HEK293 (cell line): Measurements from ENCODE around the gene GPR101.

Source experiments
- CTCF ChIA-PET: fragments of 350-600 bp; formaldehyde crosslinking; extraction: SDS; loops from one replicate; lab custom pipeline; 2021; ENCODE audit warnings: antibody characterized with exemption; lab: Yijun Ruan, JAX
- POLR2A ChIA-PET: fragments of 300-600 bp; formaldehyde crosslinking; extraction: SDS; loops from one replicate; lab custom pipeline; 2020; ENCODE audit warnings: antibody characterized with exemption, inconsistent platforms; lab: Yijun Ruan, JAX
- H3K27ac ChIP-seq: fragments of 200-500 bp; sonication (Bioruptor generic); 2 replicates; pipeline ENCODE4 v1.5.1; 2014; ENCODE audit warnings: low read depth, low read length, control low read depth, inconsistent platforms; ENCODE audit errors: extremely low read depth
- H3K36me3 ChIP-seq, 2 experiments: fragments of 200-500 bp in 1 of 2; sonication (Bioruptor generic) in 1 of 2; 1 replicate in 1 of 2; 2 replicates in 1 of 2; pipeline ENCODE4 v1.5.1; 2014 to 2017; ENCODE audit warnings: inconsistent platforms in 2 of 2, low read length in 2 of 2; ENCODE audit not compliant: control insufficient read depth in 2 of 2, insufficient read depth in 1 of 2
- H3K4me1 ChIP-seq: fragments of 200-500 bp; sonication (Bioruptor generic); 2 replicates; pipeline ENCODE4 v1.5.1; 2014; ENCODE audit warnings: mild to moderate bottlenecking, low read length, inconsistent platforms; ENCODE audit not compliant: control insufficient read depth, insufficient read depth
- H3K4me3 ChIP-seq: 2 replicates; pipeline ENCODE4 v1.5.1; 2011; ENCODE audit warnings: low read depth, mild to moderate bottlenecking, control low read depth, low read length, moderate library complexity
- H3K9me3 ChIP-seq: fragments of 200-500 bp; sonication (Bioruptor generic); 2 replicates; pipeline ENCODE4 v1.5.1; 2014; ENCODE audit warnings: low read depth, low read length, inconsistent platforms; ENCODE audit not compliant: control insufficient read depth, insufficient read depth
- ATF2 ChIP-seq: fragments of 450-650 bp; formaldehyde crosslinking; IDR thresholded peaks from 2 replicates; pipeline ENCODE4 v1.5.1; 2016; ENCODE audit warnings: missing biosample characterization, missing genetic modification characterization, low read depth
- ELK4 ChIP-seq: IDR thresholded peaks from 2 replicates; pipeline ENCODE4 v1.6.1; 2011; ENCODE audit warnings: mild to moderate bottlenecking, low read depth, low read length, borderline replicate concordance
- GLIS1 ChIP-seq: fragments of 450-650 bp; formaldehyde crosslinking; IDR thresholded peaks from 2 replicates; pipeline ENCODE4 v1.5.1; 2016; ENCODE audit warnings: missing biosample characterization, missing genetic modification characterization
- HOXD13 ChIP-seq: sonication (generic); formaldehyde crosslinking; IDR thresholded peaks from 2 replicates; pipeline ENCODE4 v1.8.0; 2022; ENCODE audit warnings: missing genetic modification reagents, borderline replicate concordance
- MEIS1 ChIP-seq: sonication (generic); formaldehyde crosslinking; IDR thresholded peaks from 2 replicates; pipeline ENCODE4 v1.8.1; 2022; ENCODE audit warnings: missing genetic modification reagents, mild to moderate bottlenecking, borderline replicate concordance
- WT1 ChIP-seq: fragments of 450-650 bp; formaldehyde crosslinking; IDR thresholded peaks from 2 replicates; pipeline ENCODE4 v1.5.1; 2016; ENCODE audit warnings: missing biosample characterization, missing genetic modification characterization
- ZBTB17 ChIP-seq: fragments of 450-650 bp; formaldehyde crosslinking; IDR thresholded peaks from 2 replicates; pipeline ENCODE4 v1.5.1; 2016; ENCODE audit warnings: missing biosample characterization, missing genetic modification characterization
- ZBTB21 ChIP-seq: fragments of 450-650 bp; formaldehyde crosslinking; IDR thresholded peaks from 2 replicates; pipeline ENCODE4 v1.5.1; 2017; ENCODE audit warnings: missing biosample characterization, missing genetic modification characterization
- ZBTB8A ChIP-seq: fragments of 450-650 bp; formaldehyde crosslinking; IDR thresholded peaks from 2 replicates; pipeline ENCODE4 v1.5.1; 2016; ENCODE audit warnings: missing biosample characterization, missing genetic modification characterization
- ZFP37 ChIP-seq: fragments of 450-650 bp; formaldehyde crosslinking; IDR thresholded peaks from 2 replicates; pipeline ENCODE4 v1.5.1; 2016; ENCODE audit warnings: missing biosample characterization, missing genetic modification characterization
- ZNF148 ChIP-seq: fragments of 450-650 bp; formaldehyde crosslinking; IDR thresholded peaks from 2 replicates; pipeline ENCODE4 v1.5.0; 2017; ENCODE audit warnings: missing biosample characterization, missing genetic modification characterization, borderline replicate concordance
- ZNF16 ChIP-seq: fragments of 450-650 bp; formaldehyde crosslinking; IDR thresholded peaks from 2 replicates; pipeline ENCODE4 v1.5.1; 2016; ENCODE audit warnings: low read depth, missing biosample characterization, missing genetic modification characterization
- ZNF24 ChIP-seq: fragments of 450-650 bp; formaldehyde crosslinking; IDR thresholded peaks from 2 replicates; pipeline ENCODE4 v1.5.1; 2016; ENCODE audit warnings: missing biosample characterization, missing genetic modification characterization
- ZNF280C ChIP-seq: fragments of 450-650 bp; formaldehyde crosslinking; IDR thresholded peaks from 2 replicates; pipeline ENCODE4 v1.5.1; 2016; ENCODE audit warnings: missing biosample characterization, missing genetic modification characterization
- ZNF394 ChIP-seq: fragments of 450-650 bp; formaldehyde crosslinking; IDR thresholded peaks from 2 replicates; pipeline ENCODE4 v1.5.1; 2016; ENCODE audit warnings: missing biosample characterization, missing genetic modification characterization, mild to moderate bottlenecking, moderate library complexity, borderline replicate concordance
- ZNF548 ChIP-seq: fragments of 450-650 bp; formaldehyde crosslinking; IDR thresholded peaks from 2 replicates; pipeline ENCODE4 v1.5.1; 2016; ENCODE audit warnings: missing biosample characterization, missing genetic modification characterization
- ZNF561 ChIP-seq: fragments of 450-650 bp; IDR thresholded peaks from 2 replicates; pipeline ENCODE4 v1.5.1; 2018; ENCODE audit warnings: missing biosample characterization, missing genetic modification characterization, borderline replicate concordance
- ZXDB ChIP-seq: fragments of 450-650 bp; formaldehyde crosslinking; IDR thresholded peaks from 2 replicates; pipeline ENCODE4 v1.5.1; 2016; ENCODE audit warnings: missing biosample characterization, missing genetic modification characterization

Gene GPR101

GRCh38 chrX:137067147-137067546 lies 33.4 kb upstream of the GPR101 start:
- H3K4me1 ChIP-seq = no peaks in the 10 kb centered on the region
- CTCF ChIA-PET = no interaction called here
- no peaks in the 10 kb centered on the region for H3K9me3 ChIP-seq
- no peak overlapping the region for H3K27ac ChIP-seq
- no peaks in the 10 kb centered on the region for H3K36me3 ChIP-seq
- no peak overlapping the region for H3K4me3 ChIP-seq
- TF ChIP-seq HOXD13 (CRISPR knock-in tag) (no peak), WT1 (tag by site-specific recombination) (no peak), ZFP37 (tag by site-specific recombination) (no peak), ZNF394 (no peak), MEIS1 (CRISPR knock-in tag) (no peak), ZNF548 (no peak), ZNF148 (tag by site-specific recombination) (no peak), GLIS1 (tag by site-specific recombination) (no peak), ZBTB8A (tag by site-specific recombination) (no peak)
- TF ChIP-seq, all 188 proteins: peak for 0
- POLR2A ChIA-PET = no interaction called here

GRCh38 chrX:137062915-137063617 lies 29.3 kb upstream of the GPR101 start:
- H3K27ac ChIP-seq = no peak overlapping the region
- TF ChIP-seq ATF2 (tag by site-specific recombination) (peak; percentile 76), ZNF561 (tag by site-specific recombination) (no peak), ZBTB17 (tag by site-specific recombination) (peak; percentile 24; the same call in 1 of the 2 replicates), ZBTB21 (tag by site-specific recombination) (0 out of 2 replicates have a peak, but pooled peaks have one; percentile 28), ZNF16 (tag by site-specific recombination) (no peak)
- TF ChIP-seq, all 188 proteins: peak for 3
- Histone ChIP-seq H3K9me3 (no peaks in the 10 kb centered on the region), H3K4me3 (no peak overlapping the region), H3K4me1 (no peaks in the 10 kb centered on the region), H3K36me3 (no peaks in the 10 kb centered on the region)
- ChIA-PET POLR2A (no interaction called here), CTCF (interaction anchor here (2.2 kb wide), 1 partner anchor 11 kb away, joined by 13 read pairs; no protein-coding TSS in a partner anchor)

- POLR2A ChIA-PET = interaction anchor here (0.5 kb wide), 1 partner anchor 101 kb away, joined by 7 read pairs; no protein-coding TSS in a partner anchor
- Histone ChIP-seq H3K9me3 (no peaks in the 10 kb centered on the region), H3K27ac (no peak overlapping the region), H3K4me1 (no peaks in the 10 kb centered on the region), H3K4me3 (no peak overlapping the region), H3K36me3 (no peaks in the 10 kb centered on the region)
- CTCF ChIA-PET = interaction anchor here (0.6 to 1.0 kb wide), 2 partner anchors 9 to 440 kb away, joined by 3 to 6 read pairs; no protein-coding TSS in a partner anchor
- TF ChIP-seq ZNF280C (tag by site-specific recombination) (no peak), ZNF24 (tag by site-specific recombination) (no peak), ZXDB (tag by site-specific recombination) (no peak), ELK4 (no peak)
Observed at GRCh38 chrX:137058339-137059127, 24.7 kb upstream of the GPR101 start.
